ENCODE measurements around the gene ZNF77. TPM values are rescaled to one million over a fixed set of nuclear protein-coding genes. Genes with fewer than 3 reads are reported as not detected.
A peak's percentile ranks its signal among the peaks of the same experiment; 100 is the strongest.

The ZNF77 gene
- total and polyA plus RNA-seq, 2 experiments from 2014 or later: 2.6 to 4.7 TPM

- Histone ChIP-seq H3K27ac (peak within 1 kb of the TSS; percentile 53), H3K4me3 (peak within 1 kb of the TSS; percentile 40), H3K36me3 (no peaks in the 10 kb centered on the region), H3K9me3 (ENCODE audit: low read depth) (no peaks in the 10 kb centered on the region), H3K27me3 (no peaks in the 10 kb centered on the region), H3K4me1 (ENCODE audit: low read depth) (peaks cover 17% of the 10 kb centered on the region)
- no peak for TF ChIP-seq CTCF (IDR thresholded peaks at IDR 0.05; ENCODE audit: low read depth, low read length)
- DNase-seq (ENCODE audit: low read depth in 1 of 2, low spot score in 1 of 2): peak; percentile 97 to 98
Measured at GRCh38 chr19:2977001-2977745, 32.4 kb upstream of the ZNF77 start, which contains the start of gene TLE6. Gene TLE6, plus strand, starts transcription at chr19:2977564. Its CDS starts 670 bp downstream, at chr19:2978234.

- no peaks in the 10 kb centered on the region for H3K27me3 ChIP-seq
- no peak for TF ChIP-seq CTCF (IDR thresholded peaks at IDR 0.05; ENCODE audit: low read depth, low read length)
- DNase-seq (ENCODE audit: low read depth in 1 of 2, low spot score in 1 of 2): peak in 1 of 2 donors; percentile 38
Measured at GRCh38 chr19:2976609-2977000, 31.8 kb upstream of the ZNF77 start.

GRCh38 chr19:2974342-2975041 lies 29.7 kb upstream of the ZNF77 start:
- DNase-seq (ENCODE audit: low read depth in 1 of 2, low spot score in 1 of 2): peak in 1 of 2 donors; percentile 91

More at GRCh38 chr19:2976609-2977000, 31.8 kb upstream of the ZNF77 start:
- Histone ChIP-seq H3K4me1 (ENCODE audit: low read depth) (peaks cover 17% of the 10 kb centered on the region), H3K27ac (no peak overlapping the region), H3K36me3 (no peaks in the 10 kb centered on the region), H3K4me3 (peak overlapping the region; percentile 40), H3K9me3 (ENCODE audit: low read depth) (no peaks in the 10 kb centered on the region)

GRCh38 chr19:2973229-2973628 lies 28.5 kb upstream of the ZNF77 start:
- peak in 1 of 2 donors; percentile 64 for DNase-seq (ENCODE audit: low read depth in 1 of 2, low spot score in 1 of 2)
- Histone ChIP-seq H3K4me3 (no peak overlapping the region), H3K36me3 (no peaks in the 10 kb centered on the region), H3K27ac (no peak overlapping the region), H3K4me1 (ENCODE audit: low read depth) (peaks cover 12% of the 10 kb centered on the region), H3K27me3 (no peaks in the 10 kb centered on the region), H3K9me3 (ENCODE audit: low read depth) (no peaks in the 10 kb centered on the region)
- no peak for TF ChIP-seq CTCF (IDR thresholded peaks at IDR 0.05; ENCODE audit: low read depth, low read length)

More at GRCh38 chr19:2974342-2975041, 29.7 kb upstream of the ZNF77 start:
- Histone ChIP-seq H3K9me3 (ENCODE audit: low read depth) (no peaks in the 10 kb centered on the region), H3K27me3 (no peaks in the 10 kb centered on the region), H3K4me3 (no peak overlapping the region), H3K36me3 (no peaks in the 10 kb centered on the region), H3K27ac (no peak overlapping the region), H3K4me1 (ENCODE audit: low read depth) (peaks cover 10% of the 10 kb centered on the region)
- TF ChIP-seq CTCF (IDR thresholded peaks at IDR 0.05; ENCODE audit: low read depth, low read length): no peak

GRCh38 chr19:2970201-2970835 lies 25.5 kb upstream of the ZNF77 start:
- H3K4me3 ChIP-seq: no peak overlapping the region
- DNase-seq (ENCODE audit: low read depth in 1 of 2, low spot score in 1 of 2): peak in 1 of 2 donors; percentile 96
- H3K27me3 ChIP-seq: no peaks in the 10 kb centered on the region
- H3K4me1 ChIP-seq (ENCODE audit: low read depth): peaks cover 4% of the 10 kb centered on the region
- TF ChIP-seq CTCF (IDR thresholded peaks at IDR 0.05; ENCODE audit: low read depth, low read length): no peak
- H3K27ac ChIP-seq: no peak overlapping the region
- no peaks in the 10 kb centered on the region for H3K36me3 ChIP-seq
- no peaks in the 10 kb centered on the region for H3K9me3 ChIP-seq (ENCODE audit: low read depth)

Data from cardiac muscle cell (in vitro differentiated cells and primary cell).